ENCODE results near the gene KAT2A. TPM values are rescaled to one million over a fixed set of nuclear protein-coding genes. Genes with fewer than 3 reads are reported as not detected.

KAT2A gene
- total and polyA plus RNA-seq, 9 donors = 27.1 to 77.5 (median 57.9) TPM

GRCh38 chr17:42068979-42069378 is 52.2 kb downstream of the KAT2A start:
- no peak for TF ChIP-seq EP300 (IDR thresholded peaks at IDR 0.05)
- no peak for TF ChIP-seq POLR2A (IDR thresholded peaks at IDR 0.05)
- TF ChIP-seq, protein P1, sequence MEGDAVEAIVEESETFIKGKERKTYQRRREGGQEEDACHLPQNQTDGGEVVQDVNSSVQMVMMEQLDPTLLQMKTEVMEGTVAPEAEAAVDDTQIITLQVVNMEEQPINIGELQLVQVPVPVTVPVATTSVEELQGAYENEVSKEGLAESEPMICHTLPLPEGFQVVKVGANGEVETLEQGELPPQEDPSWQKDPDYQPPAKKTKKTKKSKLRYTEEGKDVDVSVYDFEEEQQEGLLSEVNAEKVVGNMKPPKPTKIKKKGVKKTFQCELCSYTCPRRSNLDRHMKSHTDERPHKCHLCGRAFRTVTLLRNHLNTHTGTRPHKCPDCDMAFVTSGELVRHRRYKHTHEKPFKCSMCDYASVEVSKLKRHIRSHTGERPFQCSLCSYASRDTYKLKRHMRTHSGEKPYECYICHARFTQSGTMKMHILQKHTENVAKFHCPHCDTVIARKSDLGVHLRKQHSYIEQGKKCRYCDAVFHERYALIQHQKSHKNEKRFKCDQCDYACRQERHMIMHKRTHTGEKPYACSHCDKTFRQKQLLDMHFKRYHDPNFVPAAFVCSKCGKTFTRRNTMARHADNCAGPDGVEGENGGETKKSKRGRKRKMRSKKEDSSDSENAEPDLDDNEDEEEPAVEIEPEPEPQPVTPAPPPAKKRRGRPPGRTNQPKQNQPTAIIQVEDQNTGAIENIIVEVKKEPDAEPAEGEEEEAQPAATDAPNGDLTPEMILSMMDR (IDR thresholded peaks at IDR 0.05) = no peak
- Histone ChIP-seq H3K27ac (no peak overlapping the region), H3K4me1 (ENCODE audit: insufficient read depth) (no peaks in the 10 kb centered on the region), H3K4me3 (no peak overlapping the region), H3K27me3 (no peaks in the 10 kb centered on the region), H3K9me3 (no peaks in the 10 kb centered on the region), H3K36me3 (no peaks in the 10 kb centered on the region)
- 83 to 91% (median 86%) methylated on average over 3 of the region's 3 CpGs for WGBS, 3 donors
- intact Hi-C loops (cut with DNase I) = loop anchor here (5.0 to 10.0 kb wide), 4 partner anchors 33 to 48 kb away; partner anchors contain the start of gene DHX58 (in 2 of the 4)
- no peak for DNase-seq

DNA sequence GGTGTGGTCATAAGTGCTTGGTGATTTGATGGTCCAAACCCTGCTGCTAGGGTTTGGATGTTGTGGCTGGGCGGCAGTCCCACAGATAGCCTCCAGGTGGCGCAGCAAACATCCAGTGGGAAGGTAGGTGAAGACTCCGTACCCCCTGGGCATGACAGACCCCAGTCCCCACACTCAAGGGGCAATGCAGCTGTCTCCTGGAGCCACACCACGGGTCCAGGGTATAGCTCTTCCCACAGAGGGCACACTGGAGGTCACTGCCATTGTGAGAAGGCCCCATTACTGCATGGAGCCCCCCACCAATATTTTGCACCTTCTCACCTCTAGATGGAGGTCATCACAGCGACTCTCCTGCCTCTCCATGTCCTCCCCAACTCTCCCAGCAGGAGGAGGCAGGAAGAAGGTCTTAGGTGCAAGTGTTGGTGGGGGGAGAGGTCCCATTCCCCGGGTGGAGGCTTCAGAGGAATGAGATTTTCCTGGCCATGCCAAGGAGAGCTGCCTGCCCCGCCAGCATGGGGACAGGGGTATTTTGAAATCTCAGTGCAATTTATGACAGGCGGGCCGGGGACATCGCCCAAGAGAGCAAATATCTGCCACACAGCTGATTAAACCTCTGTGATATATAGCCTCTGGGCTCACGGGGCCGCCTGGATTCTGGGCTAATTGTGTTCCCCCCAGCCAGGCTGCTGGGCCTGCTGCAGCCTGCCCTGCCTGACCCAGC is 53.6 kb downstream of the KAT2A start:
- intact Hi-C loops (cut with DNase I) = loop anchor here (5.0 to 10.0 kb wide), 4 partner anchors 35 to 50 kb away; partner anchors contain the start of gene DHX58 (in 2 of the 4)
- Histone ChIP-seq H3K27ac (no peak overlapping the region), H3K9me3 (no peaks in the 10 kb centered on the region), H3K36me3 (no peaks in the 10 kb centered on the region), H3K4me3 (no peak overlapping the region), H3K27me3 (no peaks in the 10 kb centered on the region), H3K4me1 (ENCODE audit: insufficient read depth) (no peaks in the 10 kb centered on the region)
- WGBS, 3 donors = 30 to 32% (median 31%) methylated on average over 12 of the region's 12 CpGs
- DNase-seq = peak; percentile 63 to 83 (median 78)
- TF ChIP-seq EP300 (IDR thresholded peaks at IDR 0.05) (no peak), POLR2A (IDR thresholded peaks at IDR 0.05) (no peak)
- TF ChIP-seq, protein P1 (IDR thresholded peaks at IDR 0.05) = peak; percentile 71 to 90 (median 86)

DNA sequence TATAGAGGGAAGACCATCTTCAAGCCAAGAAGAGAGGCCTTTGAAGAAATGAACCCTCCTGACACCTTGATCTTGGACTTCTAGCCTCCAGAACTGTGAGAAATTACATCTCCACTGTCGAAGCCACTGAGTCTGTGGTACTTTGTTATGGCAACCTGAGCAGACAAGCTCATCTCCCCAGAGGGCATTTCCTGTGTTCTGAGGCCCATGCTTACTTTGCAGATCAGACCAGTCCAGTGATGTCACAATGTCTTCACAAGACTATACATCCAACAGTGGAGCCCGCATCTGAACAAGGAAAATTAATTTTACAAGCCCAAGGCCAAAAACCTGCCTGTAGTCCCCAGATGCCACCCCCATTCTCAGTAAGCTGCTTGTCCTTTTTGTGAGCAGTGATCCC is 56.0 kb downstream of the KAT2A start:
- H3K27ac ChIP-seq = no peak overlapping the region
- H3K9me3 ChIP-seq = no peaks in the 10 kb centered on the region
- 73 to 83% (median 79%) methylated on average over 2 of the region's 2 CpGs for WGBS, 3 donors
- DNase-seq = no peak
- no peaks in the 10 kb centered on the region for H3K27me3 ChIP-seq
- no peaks in the 10 kb centered on the region for H3K4me1 ChIP-seq (ENCODE audit: insufficient read depth)
- H3K4me3 ChIP-seq = no peak overlapping the region
- H3K36me3 ChIP-seq = no peaks in the 10 kb centered on the region
- intact Hi-C loops (cut with DNase I) = loop anchor here (5.0 to 10.0 kb wide), 4 partner anchors 37 to 52 kb away; partner anchors contain the start of gene DHX58 (in 2 of the 4)
- TF ChIP-seq, protein P1 (IDR thresholded peaks at IDR 0.05) = no peak
- TF ChIP-seq EP300 (IDR thresholded peaks at IDR 0.05) (no peak), POLR2A (IDR thresholded peaks at IDR 0.05) (no peak)

Other genes with a start within 250 kb of the KAT2A start
- gene ACLY, start 202.4 kb downstream of the KAT2A start, total RNA-seq = 100 to 1,000 TPM in 1 of 7 donors, 10 to 100 TPM in 6; 23.6 to 119 (median 53.4) TPM
- gene ACLY, start 202.4 kb downstream of the KAT2A start, polyA plus RNA-seq = 10 to 100 TPM; 26.9 to 69.4 TPM
- 10 to 100 TPM in 1 of 7 donors, 1 to 10 TPM in 6; 1.1 to 11.0 (median 2.4) TPM for gene ODAD4, start 190.8 kb downstream of the KAT2A start, total RNA-seq
- gene ODAD4, start 190.8 kb downstream of the KAT2A start, polyA plus RNA-seq = 1 to 10 TPM; 1.7 to 2.1 TPM
- 10 to 100 TPM; 30.5 to 88.9 (median 77.5) TPM for gene CNP, start 154.6 kb downstream of the KAT2A start, total RNA-seq
- gene CNP, start 154.6 kb downstream of the KAT2A start, polyA plus RNA-seq = 10 to 100 TPM; 30.7 to 47.0 TPM
- 10 to 100 TPM; 37.7 to 92.4 (median 70.1) TPM for gene DNAJC7, start 103.9 kb downstream of the KAT2A start, total RNA-seq
- 100 to 1,000 TPM in 1 of 2 donors, 10 to 100 TPM in 1; 61.1 to 102 TPM for gene DNAJC7, start 103.9 kb downstream of the KAT2A start, polyA plus RNA-seq
- gene NKIRAS2, start 101.3 kb downstream of the KAT2A start, total RNA-seq = 10 to 100 TPM; 11.8 to 27.6 (median 22.2) TPM
- gene NKIRAS2, start 101.3 kb downstream of the KAT2A start, polyA plus RNA-seq = 10 to 100 TPM; 23.9 to 25.4 TPM
- 1 to 10 TPM; 1.7 to 3.9 (median 2.5) TPM for gene C17orf113, start 70.8 kb downstream of the KAT2A start, total RNA-seq
- gene C17orf113, start 70.8 kb downstream of the KAT2A start, polyA plus RNA-seq = 1 to 10 TPM in 1 of 2 donors, under 1 TPM in 1; 0.67 to 2.5 TPM
- gene ZNF385C, start 22.9 kb downstream of the KAT2A start, total RNA-seq = 1 to 10 TPM in 6 of 7 donors, under 1 TPM in 1; 0.36 to 2.0 (median 1.5) TPM
- gene ZNF385C, start 22.9 kb downstream of the KAT2A start, polyA plus RNA-seq = 1 to 10 TPM; 1.8 to 3.0 TPM
- gene DHX58, start 8.7 kb downstream of the KAT2A start, total RNA-seq = 10 to 100 TPM in 6 of 7 donors, 1 to 10 TPM in 1; 8.6 to 24.6 (median 19.3) TPM
- gene DHX58, start 8.7 kb downstream of the KAT2A start, polyA plus RNA-seq = 10 to 100 TPM; 10.3 to 22.2 TPM
- under 1 TPM; 0.15 to 0.95 (median 0.48) TPM for gene HSPB9, start 1.4 kb upstream of the KAT2A start, total RNA-seq
- gene HSPB9, start 1.4 kb upstream of the KAT2A start, polyA plus RNA-seq = under 1 TPM in 1 of 2 donors, not detected in 1; 0.46 TPM
- 100 to 1,000 TPM in 2 of 7 donors, 10 to 100 TPM in 5; 53.8 to 114 (median 94.3) TPM for gene RAB5C, start 33.6 kb upstream of the KAT2A start, total RNA-seq
- gene RAB5C, start 33.6 kb upstream of the KAT2A start, polyA plus RNA-seq = 100 to 1,000 TPM; 124 to 130 TPM
- under 1 TPM in 4 of 7 donors, not detected in 3; 0.08 to 0.40 (median 0.15) TPM for gene KCNH4, start 59.8 kb upstream of the KAT2A start, total RNA-seq
- gene KCNH4, start 59.8 kb upstream of the KAT2A start, polyA plus RNA-seq = under 1 TPM in 1 of 2 donors, not detected in 1; 0.07 TPM
- not detected for gene HCRT, start 64.1 kb upstream of the KAT2A start, total RNA-seq
- not detected for gene HCRT, start 64.1 kb upstream of the KAT2A start, polyA plus RNA-seq
- 10 to 100 TPM; 19.5 to 40.1 (median 31.0) TPM for gene GHDC, start 73.1 kb upstream of the KAT2A start, total RNA-seq
- 10 to 100 TPM in 1 of 2 donors, 1 to 10 TPM in 1; 9.2 to 30.4 TPM for gene GHDC, start 73.1 kb upstream of the KAT2A start, polyA plus RNA-seq
- 100 to 1,000 TPM in 4 of 7 donors, 10 to 100 TPM in 3; 66.7 to 176 (median 128) TPM for gene STAT5B, start 155.0 kb upstream of the KAT2A start, total RNA-seq
- gene STAT5B, start 155.0 kb upstream of the KAT2A start, polyA plus RNA-seq = 100 to 1,000 TPM in 1 of 2 donors, 10 to 100 TPM in 1; 66.1 to 108 TPM
- gene STAT5A, start 167.1 kb upstream of the KAT2A start, total RNA-seq = 10 to 100 TPM; 43.1 to 82.8 (median 51.6) TPM
- 10 to 100 TPM; 19.5 to 22.2 TPM for gene STAT5A, start 167.1 kb upstream of the KAT2A start, polyA plus RNA-seq